Body of pancreas (tissue), 4 donors: ENCODE measurements around the gene PAPPA. TPM values are rescaled to one million over a fixed set of nuclear protein-coding genes. Genes with fewer than 3 reads are reported as not detected.

Experiments used
- ATAC-seq: fragments of 150-250 bp; one replicate; pipeline ENCODE4 v1.9.1; 2016
- DNase-seq, 4 donors: peaks; one replicate each; pipeline ENCODE4 v3.0.0-alpha.2; 2019
- H3K27ac ChIP-seq, 4 donors: fragments of 200-600 bp; sonication (generic); 1 replicate in 3 of 4; 2 replicates in 1 of 4; pipeline versions ENCODE4 v1.5.1 to v1.6.1; 2016 to 2019; ENCODE audit warnings: mild to moderate bottlenecking in 1 of 4, mixed read lengths in 1 of 4, moderate library complexity in 1 of 4
- H3K27me3 ChIP-seq, 2 donors: fragments of 200-600 bp; sonication (generic); one replicate each; pipeline ENCODE4 v1.6.0; 2016; ENCODE audit warnings: mild to moderate bottlenecking in 1 of 2
- H3K36me3 ChIP-seq, 2 donors: fragments of 200-600 bp; sonication (generic); replicated peaks in 1 of 2; 2 replicates each; pipeline ENCODE4 v1.5.1; 2016; ENCODE audit warnings: low read depth in 2 of 2; ENCODE audit not compliant: insufficient read depth in 1 of 2
- H3K4me1 ChIP-seq: fragments of 200-600 bp; sonication (generic); one replicate; pipeline ENCODE4 v1.6.0; 2016
- H3K4me3 ChIP-seq, 2 donors: fragments of 200-600 bp; sonication (generic); 1 replicate in 1 of 2; 2 replicates in 1 of 2; pipeline ENCODE4 v1.5.1; 2016 to 2019
- H3K9me3 ChIP-seq, 3 donors: fragments of 200-600 bp; sonication (generic); 1 replicate in 2 of 3; 2 replicates in 1 of 3; pipeline ENCODE4 v1.5.1; 2016
- POLR2A ChIP-seq, 3 donors: fragments of 450-650 bp; IDR thresholded peaks; one replicate each; pipeline ENCODE4 v1.6.1; 2016; ENCODE audit warnings: antibody characterized with exemption in 3 of 3, mild to moderate bottlenecking in 2 of 3
- WGBS, 2 donors: methylation state at CpG; one replicate each; pipeline ENCODE4 v1.1.5; 2017; 5-methylcytosine and 5-hydroxymethylcytosine counted together
- intact Hi-C: fragments of 100-400 bp; cut with DNase I; formaldehyde crosslinking; loops from one replicate; pipeline ENCODE4 v1.15.1; 2023
- total RNA-seq, 2 donors: library from RNA; depleted of rRNA; stranded (reverse); fragments of >200 nt; gene quantifications; one replicate each; pipeline ENCODE4 v1.1.0, GENCODE V29; 2016
- TF ChIP-seq, protein P1 (sequence below), 7 experiments: fragments of 450-650 bp in 4 of 7; fragments of 200-600 bp in 3 of 7; sonication (generic) in 3 of 7; IDR thresholded peaks; one replicate each; pipeline ENCODE4 v1.5.1; 2016 to 2019; ENCODE audit warnings: antibody characterized with exemption in 7 of 7

Gene PAPPA
- total RNA-seq, 2 donors from 2014 or later: 1.0 to 2.0 TPM

DNA sequence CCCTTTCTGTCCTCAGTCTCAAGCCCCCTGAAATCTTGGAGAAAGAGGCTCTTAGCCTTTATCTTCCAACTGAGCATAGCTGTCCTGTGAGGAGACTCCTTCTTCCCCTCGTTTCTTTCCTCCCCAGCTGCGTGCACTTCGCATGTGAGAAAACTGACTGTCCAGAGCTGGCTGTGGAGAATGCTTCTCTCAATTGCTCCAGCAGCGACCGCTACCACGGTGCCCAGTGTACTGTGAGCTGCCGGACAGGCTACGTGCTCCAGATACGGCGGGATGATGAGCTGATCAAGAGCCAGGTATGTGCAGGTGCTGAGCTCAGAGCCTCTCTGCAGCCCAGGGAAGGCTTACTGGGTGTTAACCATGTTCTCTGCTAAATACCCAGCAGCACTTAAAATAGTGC lies 190.8 kb downstream of the PAPPA start:
- H3K4me3 ChIP-seq: no peak overlapping the region
- intact Hi-C loops: no loop called here
- H3K27me3 ChIP-seq: no peaks in the 10 kb centered on the region
- H3K4me1 ChIP-seq: no peaks in the 10 kb centered on the region
- H3K36me3 ChIP-seq: no peaks in the 10 kb centered on the region
- ATAC-seq (no peak), DNase-seq (no peak)
- no peak overlapping the region for H3K27ac ChIP-seq
- no peak for TF ChIP-seq POLR2A (IDR thresholded peaks at IDR 0.05)
- TF ChIP-seq, protein P1, sequence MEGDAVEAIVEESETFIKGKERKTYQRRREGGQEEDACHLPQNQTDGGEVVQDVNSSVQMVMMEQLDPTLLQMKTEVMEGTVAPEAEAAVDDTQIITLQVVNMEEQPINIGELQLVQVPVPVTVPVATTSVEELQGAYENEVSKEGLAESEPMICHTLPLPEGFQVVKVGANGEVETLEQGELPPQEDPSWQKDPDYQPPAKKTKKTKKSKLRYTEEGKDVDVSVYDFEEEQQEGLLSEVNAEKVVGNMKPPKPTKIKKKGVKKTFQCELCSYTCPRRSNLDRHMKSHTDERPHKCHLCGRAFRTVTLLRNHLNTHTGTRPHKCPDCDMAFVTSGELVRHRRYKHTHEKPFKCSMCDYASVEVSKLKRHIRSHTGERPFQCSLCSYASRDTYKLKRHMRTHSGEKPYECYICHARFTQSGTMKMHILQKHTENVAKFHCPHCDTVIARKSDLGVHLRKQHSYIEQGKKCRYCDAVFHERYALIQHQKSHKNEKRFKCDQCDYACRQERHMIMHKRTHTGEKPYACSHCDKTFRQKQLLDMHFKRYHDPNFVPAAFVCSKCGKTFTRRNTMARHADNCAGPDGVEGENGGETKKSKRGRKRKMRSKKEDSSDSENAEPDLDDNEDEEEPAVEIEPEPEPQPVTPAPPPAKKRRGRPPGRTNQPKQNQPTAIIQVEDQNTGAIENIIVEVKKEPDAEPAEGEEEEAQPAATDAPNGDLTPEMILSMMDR (IDR thresholded peaks at IDR 0.05): no peak
- WGBS, 2 donors: 78 to 80% methylated on average over 6 to 10 of the region's 10 CpGs
- no peaks in the 10 kb centered on the region for H3K9me3 ChIP-seq

DNA sequence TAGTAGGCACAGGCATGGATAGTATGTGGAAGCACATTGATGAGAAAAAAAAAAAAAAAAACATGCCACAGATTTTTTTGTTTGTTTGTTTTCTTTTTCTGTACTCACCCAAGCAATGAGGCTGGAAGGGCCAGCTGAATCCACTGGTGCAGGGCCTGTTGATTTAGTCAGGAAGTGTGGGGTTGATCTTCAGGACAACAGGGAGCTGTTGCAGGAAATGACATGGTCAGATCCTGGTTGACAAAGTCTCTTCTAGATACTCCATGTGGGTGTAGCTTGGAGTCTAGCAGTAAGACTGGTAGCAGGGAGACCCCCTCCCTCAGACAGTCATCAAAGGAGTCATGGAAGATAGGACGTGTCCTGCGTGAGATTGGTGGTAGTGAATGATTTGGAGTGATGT lies 191.8 kb downstream of the PAPPA start:
- H3K27me3 ChIP-seq: no peaks in the 10 kb centered on the region
- H3K36me3 ChIP-seq: no peaks in the 10 kb centered on the region
- 88 to 95% methylated on average over 2 of the region's 2 CpGs for WGBS, 2 donors
- DNase-seq (no peak), ATAC-seq (no peak)
- no peaks in the 10 kb centered on the region for H3K4me1 ChIP-seq
- H3K4me3 ChIP-seq: no peak overlapping the region
- H3K9me3 ChIP-seq: no peaks in the 10 kb centered on the region
- intact Hi-C loops: no loop called here
- TF ChIP-seq, protein P1 (IDR thresholded peaks at IDR 0.05): no peak
- TF ChIP-seq POLR2A (IDR thresholded peaks at IDR 0.05): no peak
- no peak overlapping the region for H3K27ac ChIP-seq

DNA sequence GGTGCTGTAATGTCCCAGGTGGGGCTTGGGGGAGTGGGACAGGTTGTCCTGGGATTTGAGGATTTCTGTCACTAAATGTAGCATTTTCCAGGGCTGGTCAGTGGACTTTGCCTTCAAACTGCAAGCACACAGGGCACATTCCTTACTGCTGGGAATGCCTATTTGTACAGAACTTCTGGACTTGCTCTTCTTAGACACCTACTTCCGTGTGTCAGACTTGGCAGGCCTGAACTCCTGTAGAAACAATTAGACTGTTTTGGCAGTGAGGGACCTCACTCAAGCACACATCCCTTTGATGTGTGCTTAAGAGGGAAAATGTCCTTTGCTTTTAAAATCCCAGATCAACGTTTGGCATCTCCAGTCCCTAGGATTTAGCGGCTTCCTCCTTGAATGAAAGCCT lies 192.2 kb downstream of the PAPPA start:
- intact Hi-C loops: no loop called here
- no peak for TF ChIP-seq POLR2A (IDR thresholded peaks at IDR 0.05)
- TF ChIP-seq, protein P1 (IDR thresholded peaks at IDR 0.05): no peak
- WGBS, 2 donors: 57 to 60% methylated on average over 3 of the region's 3 CpGs
- Histone ChIP-seq H3K4me1 (no peaks in the 10 kb centered on the region), H3K27me3 (no peaks in the 10 kb centered on the region), H3K36me3 (no peaks in the 10 kb centered on the region), H3K4me3 (no peak overlapping the region), H3K9me3 (no peaks in the 10 kb centered on the region), H3K27ac (no peak overlapping the region)
- DNase-seq: no peak
- no peak for ATAC-seq

DNA sequence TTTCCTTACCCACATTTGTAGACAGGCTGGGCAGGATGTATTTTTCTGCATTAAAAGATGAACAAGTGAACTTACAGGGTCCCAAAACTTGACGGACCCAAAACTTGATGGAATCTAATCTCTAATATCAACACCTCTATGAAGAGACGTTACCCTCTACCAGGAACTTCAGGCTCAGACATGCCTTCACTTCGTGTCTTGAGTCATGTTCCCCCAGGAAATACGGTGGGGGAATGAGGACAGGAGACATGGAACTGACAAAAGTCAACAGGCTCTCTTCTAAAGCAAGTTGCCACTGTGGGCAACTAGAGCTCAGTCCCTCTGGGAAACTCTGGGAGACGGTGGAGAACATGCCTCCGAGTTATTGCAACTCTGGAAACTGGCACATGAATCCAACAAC lies 196.1 kb downstream of the PAPPA start:
- no peak for ATAC-seq
- H3K27ac ChIP-seq: no peak overlapping the region
- 84 to 89% methylated on average over 6 of the region's 6 CpGs for WGBS, 2 donors
- no peaks in the 10 kb centered on the region for H3K36me3 ChIP-seq
- no peaks in the 10 kb centered on the region for H3K9me3 ChIP-seq
- intact Hi-C loops: no loop called here
- no peak for DNase-seq
- H3K27me3 ChIP-seq: no peaks in the 10 kb centered on the region
- H3K4me3 ChIP-seq: no peak overlapping the region
- no peaks in the 10 kb centered on the region for H3K4me1 ChIP-seq
- no peak for TF ChIP-seq POLR2A (IDR thresholded peaks at IDR 0.05)
- TF ChIP-seq, protein P1 (IDR thresholded peaks at IDR 0.05): no peak

DNA sequence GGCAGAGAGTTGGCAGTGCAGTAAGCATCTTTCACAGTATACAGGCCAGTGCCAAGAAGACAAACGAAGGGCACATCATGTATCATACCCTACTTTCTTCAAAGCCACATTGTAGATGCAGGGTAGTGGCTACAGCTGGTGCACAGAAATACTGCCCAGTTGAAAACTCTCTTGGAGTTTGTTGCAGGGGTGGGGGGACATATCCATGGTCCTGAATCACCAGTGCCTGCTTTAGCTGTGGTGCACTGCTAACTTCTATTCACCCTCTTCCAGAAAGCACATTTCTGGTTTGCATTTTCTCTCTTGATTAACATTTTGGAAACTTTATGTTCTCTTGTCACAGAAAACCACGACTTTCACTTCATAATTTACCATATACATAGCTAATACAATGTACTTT lies 196.6 kb downstream of the PAPPA start:
- 64 to 73% methylated on average over 2 of the region's 2 CpGs for WGBS, 2 donors
- DNase-seq (no peak), ATAC-seq (no peak)
- H3K36me3 ChIP-seq: no peaks in the 10 kb centered on the region
- H3K27me3 ChIP-seq: no peaks in the 10 kb centered on the region
- no peaks in the 10 kb centered on the region for H3K4me1 ChIP-seq
- TF ChIP-seq POLR2A (IDR thresholded peaks at IDR 0.05): no peak
- TF ChIP-seq, protein P1 (IDR thresholded peaks at IDR 0.05): no peak
- H3K4me3 ChIP-seq: no peak overlapping the region
- no peaks in the 10 kb centered on the region for H3K9me3 ChIP-seq
- intact Hi-C loops: no loop called here
- no peak overlapping the region for H3K27ac ChIP-seq
